OCI-LY1 (cell line): ENCODE data around the gene CHCHD3.

ENCODE experiments used
- H2AFZ ChIP-seq: fragments of 200-600 bp; sonication (generic), shearing (Covaris generic); 2 replicates; pipeline ENCODE4 v1.6.0; 2014; ENCODE audit warnings: antibody characterized with exemption, mild to moderate bottlenecking, low read length
- H3F3A ChIP-seq: fragments of 200-600 bp; sonication (generic), shearing (Covaris generic); 2 replicates; pipeline ENCODE4 v1.6.0; 2014; ENCODE audit warnings: mild to moderate bottlenecking, antibody characterized with exemption, low read length, moderate library complexity; ENCODE audit not compliant: insufficient read depth
- H3K27ac ChIP-seq: fragments of 200-600 bp; sonication (generic); 2 replicates; pipeline ENCODE4 v1.5.1; 2014; ENCODE audit warnings: low read length, mixed run types, mild to moderate bottlenecking, low read depth; ENCODE audit not compliant: poor library complexity, severe bottlenecking
- H3K27me3 ChIP-seq: fragments of 200-600 bp; sonication (generic); 2 replicates; pipeline ENCODE4 v1.6.0; 2014; ENCODE audit warnings: antibody characterized with exemption, mild to moderate bottlenecking, low read length, moderate library complexity; ENCODE audit not compliant: insufficient read depth
- H3K36me3 ChIP-seq: fragments of 200-600 bp; sonication (generic); 2 replicates; pipeline ENCODE4 v1.6.1; 2014; ENCODE audit warnings: mild to moderate bottlenecking, antibody characterized with exemption, low read length, moderate library complexity, mixed read lengths; ENCODE audit not compliant: insufficient read depth
- H3K4me1 ChIP-seq: fragments of 200-600 bp; sonication (generic); 2 replicates; pipeline ENCODE4 v1.5.1; 2014; ENCODE audit warnings: mild to moderate bottlenecking, low read length, moderate library complexity; ENCODE audit not compliant: insufficient read depth, severe bottlenecking
- H3K4me2 ChIP-seq: fragments of 200-600 bp; sonication (generic), shearing (Covaris generic); 2 replicates; pipeline ENCODE4 v1.6.1; 2014; ENCODE audit warnings: low read length
- H3K4me3 ChIP-seq: fragments of 200-600 bp; sonication (generic); 2 replicates; pipeline ENCODE4 v1.5.1; 2014; ENCODE audit warnings: low read length, low read depth, mild to moderate bottlenecking, mixed read lengths; ENCODE audit not compliant: poor library complexity, severe bottlenecking
- H3K79me2 ChIP-seq: fragments of 200-600 bp; shearing (Covaris generic); 2 replicates; pipeline ENCODE4 v1.6.1; 2016; ENCODE audit warnings: mixed run types, low read length, mixed read lengths; ENCODE audit not compliant: insufficient read depth
- H3K9ac ChIP-seq: fragments of 200-600 bp; sonication (generic), shearing (Covaris generic); 2 replicates; pipeline ENCODE4 v1.6.1; 2014; ENCODE audit warnings: mild to moderate bottlenecking, low read length, mixed read lengths
- H3K9me2 ChIP-seq: fragments of 200-600 bp; sonication (generic), shearing (Covaris generic); 2 replicates; pipeline ENCODE4 v1.6.1; 2014; ENCODE audit warnings: low read depth, mild to moderate bottlenecking, low read length, mixed read lengths
- H3K9me3 ChIP-seq: fragments of 200-600 bp; shearing (Covaris generic); 2 replicates; pipeline ENCODE4 v1.6.1; 2014; ENCODE audit warnings: low read length, mixed read lengths
- H4K20me1 ChIP-seq: fragments of 200-600 bp; sonication (generic), shearing (Covaris generic); 2 replicates; pipeline ENCODE4 v1.6.0; 2016; ENCODE audit warnings: mild to moderate bottlenecking, low read length; ENCODE audit not compliant: insufficient read depth
- EZH2 ChIP-seq: fragments of 200-600 bp; sonication (generic), shearing (Covaris generic); IDR thresholded peaks from 2 replicates; pipeline ENCODE4 v1.8.0; 2017; ENCODE audit warnings: borderline replicate concordance, mixed run types, mild to moderate bottlenecking, antibody characterized with exemption, low read length, moderate library complexity, mixed read lengths
- TF ChIP-seq, protein P1 (sequence below): fragments of 200-600 bp; sonication (generic), shearing (Covaris generic); IDR thresholded peaks from 2 replicates; pipeline ENCODE4 v1.5.1; 2017; ENCODE audit warnings: mild to moderate bottlenecking, antibody characterized with exemption, low read length, moderate library complexity, mixed read lengths

The CHCHD3 gene

DNA sequence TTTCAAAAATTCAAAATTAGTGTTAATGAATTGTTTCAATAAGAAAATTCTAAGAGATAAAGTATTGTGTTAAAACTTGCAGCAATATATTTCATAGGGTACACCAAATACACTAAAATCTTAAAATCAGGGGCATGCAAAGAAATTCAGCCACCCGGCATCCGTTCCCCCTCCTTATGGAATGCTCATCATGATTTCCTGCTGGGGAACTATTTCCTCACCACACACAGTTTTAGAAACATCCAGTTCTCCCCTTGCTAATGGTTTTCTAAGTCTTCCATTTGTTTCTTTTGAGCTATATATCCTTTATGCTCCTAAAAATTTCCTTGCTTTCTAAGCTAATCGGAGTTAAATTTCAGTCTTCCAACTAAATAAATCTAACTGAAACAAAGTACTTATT is 60.7 kb downstream of the CHCHD3 start:
- Histone ChIP-seq H3K36me3 (peaks cover 42% of the 10 kb centered on the region), H2AFZ (no peak overlapping the region)
- TF ChIP-seq EZH2 = no peak
- TF ChIP-seq, protein P1, sequence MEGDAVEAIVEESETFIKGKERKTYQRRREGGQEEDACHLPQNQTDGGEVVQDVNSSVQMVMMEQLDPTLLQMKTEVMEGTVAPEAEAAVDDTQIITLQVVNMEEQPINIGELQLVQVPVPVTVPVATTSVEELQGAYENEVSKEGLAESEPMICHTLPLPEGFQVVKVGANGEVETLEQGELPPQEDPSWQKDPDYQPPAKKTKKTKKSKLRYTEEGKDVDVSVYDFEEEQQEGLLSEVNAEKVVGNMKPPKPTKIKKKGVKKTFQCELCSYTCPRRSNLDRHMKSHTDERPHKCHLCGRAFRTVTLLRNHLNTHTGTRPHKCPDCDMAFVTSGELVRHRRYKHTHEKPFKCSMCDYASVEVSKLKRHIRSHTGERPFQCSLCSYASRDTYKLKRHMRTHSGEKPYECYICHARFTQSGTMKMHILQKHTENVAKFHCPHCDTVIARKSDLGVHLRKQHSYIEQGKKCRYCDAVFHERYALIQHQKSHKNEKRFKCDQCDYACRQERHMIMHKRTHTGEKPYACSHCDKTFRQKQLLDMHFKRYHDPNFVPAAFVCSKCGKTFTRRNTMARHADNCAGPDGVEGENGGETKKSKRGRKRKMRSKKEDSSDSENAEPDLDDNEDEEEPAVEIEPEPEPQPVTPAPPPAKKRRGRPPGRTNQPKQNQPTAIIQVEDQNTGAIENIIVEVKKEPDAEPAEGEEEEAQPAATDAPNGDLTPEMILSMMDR = no peak

DNA sequence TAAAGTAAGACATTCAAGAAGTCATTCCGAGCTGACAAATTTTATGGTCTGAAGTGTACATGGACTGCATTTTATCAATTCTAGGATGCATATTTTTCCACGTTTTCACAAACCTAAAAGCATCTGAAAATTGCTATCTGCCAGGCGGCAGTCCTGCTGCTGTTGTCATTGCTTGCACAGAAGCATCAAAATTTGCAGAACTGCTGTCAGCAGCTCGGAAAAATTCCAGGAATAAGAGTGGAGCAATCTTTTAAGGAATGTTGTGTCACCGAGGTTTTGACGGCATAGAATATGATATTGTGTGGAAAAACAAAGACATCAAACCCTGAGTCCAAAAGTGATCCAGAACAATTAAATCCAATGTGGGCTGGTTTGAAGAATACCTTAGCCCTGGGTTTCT is 61.4 kb downstream of the CHCHD3 start:
- Histone ChIP-seq H2AFZ (no peak overlapping the region), H3K9me3 (no peaks in the 10 kb centered on the region), H3K4me2 (no peak overlapping the region), H3K4me3 (no peak overlapping the region), H4K20me1 (no peaks in the 10 kb centered on the region), H3K27ac (no peak overlapping the region), H3K79me2 (peaks cover 4% of the 10 kb centered on the region; the same call in 1 of the 2 replicates), H3K36me3 (peaks cover 47% of the 10 kb centered on the region), H3K9ac (no peak overlapping the region), H3K4me1 (peaks cover 8% of the 10 kb centered on the region), H3K9me2 (no peaks in the 10 kb centered on the region), H3K27me3 (no peaks in the 10 kb centered on the region), H3F3A (no peaks in the 10 kb centered on the region)
- TF ChIP-seq EZH2 = no peak
- TF ChIP-seq, protein P1 = no peak

More for the DNA sequence above, 60.7 kb downstream of the CHCHD3 start:
- no peak overlapping the region for H3K4me3 ChIP-seq
- H3K27me3 ChIP-seq = no peaks in the 10 kb centered on the region
- H3K27ac ChIP-seq = no peak overlapping the region
- H3K9me2 ChIP-seq = no peaks in the 10 kb centered on the region
- no peaks in the 10 kb centered on the region for H4K20me1 ChIP-seq
- H3K9me3 ChIP-seq = peaks cover 4% of the 10 kb centered on the region
- H3K79me2 ChIP-seq = peaks cover 4% of the 10 kb centered on the region
- no peak overlapping the region for H3K4me2 ChIP-seq
- no peaks in the 10 kb centered on the region for H3F3A ChIP-seq
- no peak overlapping the region for H3K9ac ChIP-seq
- H3K4me1 ChIP-seq = peaks cover 8% of the 10 kb centered on the region

DNA sequence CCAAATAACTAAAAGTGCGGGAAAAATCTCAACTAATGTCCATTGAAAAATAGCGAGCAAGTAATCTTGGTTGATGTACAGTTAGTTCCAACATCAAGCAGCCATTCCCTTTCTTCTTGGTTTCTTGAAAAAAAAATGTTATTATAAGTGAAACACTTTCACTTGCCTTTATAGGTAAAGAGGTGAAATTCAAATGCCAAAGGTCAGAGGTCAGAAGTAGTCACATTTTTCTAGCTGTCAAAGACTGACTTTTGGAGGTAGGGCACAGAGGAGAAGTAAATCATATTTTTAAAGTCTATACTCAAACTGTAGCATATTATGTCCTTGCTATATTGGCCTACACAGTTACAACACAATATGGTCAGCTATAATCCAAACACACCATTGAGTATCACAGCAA is 62.3 kb downstream of the CHCHD3 start:
- TF ChIP-seq, protein P1 = no peak
- no peak for TF ChIP-seq EZH2
- H3K79me2 ChIP-seq = peaks cover 4% of the 10 kb centered on the region; the same call in 1 of the 2 replicates
- no peaks in the 10 kb centered on the region for H3F3A ChIP-seq

More for the DNA sequence above, 62.3 kb downstream of the CHCHD3 start:
- H3K9ac ChIP-seq = no peak overlapping the region
- peaks cover 47% of the 10 kb centered on the region for H3K36me3 ChIP-seq
- no peak overlapping the region for H3K4me3 ChIP-seq
- no peak overlapping the region for H2AFZ ChIP-seq
- no peaks in the 10 kb centered on the region for H3K27me3 ChIP-seq
- H3K4me1 ChIP-seq = peaks cover 8% of the 10 kb centered on the region
- no peaks in the 10 kb centered on the region for H3K9me3 ChIP-seq
- H3K9me2 ChIP-seq = no peaks in the 10 kb centered on the region
- H3K4me2 ChIP-seq = no peak overlapping the region
- no peaks in the 10 kb centered on the region for H4K20me1 ChIP-seq
- H3K27ac ChIP-seq = no peak overlapping the region
